Mononuclear cell (primary cell): ENCODE data around the gene FIBP. TPM values are rescaled to one million over a fixed set of nuclear protein-coding genes. Genes with fewer than 3 reads are reported as not detected.

Source experiments
- H3K27me3 ChIP-seq: 2 replicates; pipeline ENCODE4 v1.6.0; 2011; ENCODE audit warnings: low read length, control low read depth; ENCODE audit not compliant: insufficient read depth
- H3K4me1 ChIP-seq: 2 replicates; pipeline ENCODE4 v1.5.1; 2011; ENCODE audit warnings: mild to moderate bottlenecking, low read length, control low read depth; ENCODE audit not compliant: insufficient read depth
- H3K4me3 ChIP-seq: 2 replicates; pipeline ENCODE4 v1.5.1; 2011; ENCODE audit warnings: mild to moderate bottlenecking, low read length, moderate library complexity
- H3K9me3 ChIP-seq: 2 replicates; pipeline ENCODE4 v1.5.1; 2011; ENCODE audit warnings: low read depth, mild to moderate bottlenecking, control low read depth, low read length
- total RNA-seq: library from RNA; depleted of rRNA; stranded (reverse); fragments of >200 nt; gene quantifications from one replicate; pipeline ENCODE4 v1.2.3, GENCODE V29; 2012

Gene FIBP
- total RNA-seq, 1 donor: 40.3 TPM

DNA sequence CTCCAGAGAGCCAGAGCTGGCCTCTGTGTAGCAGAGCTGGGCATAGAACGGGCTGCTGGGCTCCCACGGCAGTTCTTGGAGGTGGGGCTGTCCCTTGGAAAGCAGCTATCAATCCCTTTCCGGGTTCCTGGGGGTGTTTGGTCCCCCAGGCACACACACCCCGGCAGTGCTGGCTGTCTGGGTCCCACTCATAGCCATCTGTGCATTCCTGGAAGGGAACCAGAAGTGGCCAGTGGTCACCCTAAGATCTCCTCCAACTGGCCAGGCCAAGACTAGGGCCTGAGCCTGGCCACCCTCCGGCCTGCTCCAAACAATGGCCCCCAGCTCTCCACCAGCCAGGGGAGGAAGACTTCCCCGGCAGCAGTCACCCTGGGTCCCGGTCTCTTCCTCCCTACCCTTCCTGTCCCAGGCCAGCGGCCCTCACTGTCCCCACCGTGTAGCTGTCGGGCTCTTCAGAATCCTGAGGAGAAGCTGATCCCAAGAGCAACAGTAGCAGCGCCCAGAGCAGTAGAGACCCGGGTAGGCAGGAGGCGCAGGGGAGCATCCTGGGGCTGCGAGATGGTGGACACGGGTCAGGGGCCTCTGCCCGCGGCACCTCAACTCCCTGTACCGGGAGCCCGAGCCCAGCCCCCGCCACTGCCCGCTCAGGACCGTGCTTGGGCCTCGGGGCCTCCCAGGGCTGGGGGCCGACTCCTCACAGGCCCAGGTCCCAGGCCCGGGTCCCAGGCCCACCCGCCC, 16.3 kb downstream of the FIBP start:
- Histone ChIP-seq H3K9me3 (no peaks in the 10 kb centered on the region), H3K4me1 (peaks cover 31% of the 10 kb centered on the region), H3K27me3 (no peaks in the 10 kb centered on the region), H3K4me3 (no peak overlapping the region)

DNA sequence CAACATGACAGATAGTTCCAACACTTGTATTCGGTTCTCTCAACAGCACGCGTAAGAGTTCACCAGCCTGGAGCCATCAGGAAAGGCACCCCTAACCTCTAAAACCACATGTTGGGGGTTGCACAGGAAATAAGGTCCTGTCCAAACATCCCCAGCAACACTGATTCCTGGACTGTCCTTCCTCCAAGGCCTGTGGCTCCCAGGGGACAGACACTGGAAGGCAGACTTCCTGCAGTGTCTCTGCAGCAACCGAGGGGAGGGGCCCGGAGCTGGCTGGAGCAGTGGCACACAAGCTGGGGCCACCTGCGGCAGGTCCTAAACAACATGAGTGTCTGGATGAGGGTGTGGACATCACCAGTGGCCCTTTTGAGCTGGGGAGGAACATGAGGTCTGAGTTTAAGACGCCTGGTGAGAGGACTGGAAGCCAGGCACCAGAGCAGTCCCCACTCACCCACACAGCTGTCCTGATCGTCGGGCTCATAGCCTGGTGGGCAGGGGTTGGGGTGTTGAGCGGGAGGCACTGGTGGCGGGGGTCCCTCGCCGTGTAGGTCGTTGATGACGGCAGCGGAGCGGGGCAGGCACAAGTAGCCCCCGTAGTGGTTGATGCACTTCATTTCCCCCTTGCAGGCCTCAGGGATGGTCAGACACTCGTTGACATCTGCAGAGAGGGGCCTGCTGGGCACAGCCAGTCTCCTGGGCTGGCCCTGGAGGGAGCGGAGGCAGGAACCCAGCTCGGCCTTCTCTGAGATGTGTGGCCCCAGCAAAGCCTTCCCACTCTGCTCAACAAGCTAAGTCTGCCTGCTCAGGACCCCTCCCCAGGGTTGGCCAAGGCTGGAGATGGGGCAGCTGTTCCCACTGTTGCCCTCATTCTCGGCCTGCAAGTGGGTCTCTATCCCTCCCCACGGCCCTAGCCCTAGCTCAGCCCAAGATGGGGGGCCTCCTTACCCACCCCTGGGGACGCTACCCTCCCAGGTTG, 17.3 kb downstream of the FIBP start:
- Histone ChIP-seq H3K27me3 (no peaks in the 10 kb centered on the region), H3K9me3 (no peaks in the 10 kb centered on the region), H3K4me1 (peaks cover 31% of the 10 kb centered on the region), H3K4me3 (no peak overlapping the region)

DNA sequence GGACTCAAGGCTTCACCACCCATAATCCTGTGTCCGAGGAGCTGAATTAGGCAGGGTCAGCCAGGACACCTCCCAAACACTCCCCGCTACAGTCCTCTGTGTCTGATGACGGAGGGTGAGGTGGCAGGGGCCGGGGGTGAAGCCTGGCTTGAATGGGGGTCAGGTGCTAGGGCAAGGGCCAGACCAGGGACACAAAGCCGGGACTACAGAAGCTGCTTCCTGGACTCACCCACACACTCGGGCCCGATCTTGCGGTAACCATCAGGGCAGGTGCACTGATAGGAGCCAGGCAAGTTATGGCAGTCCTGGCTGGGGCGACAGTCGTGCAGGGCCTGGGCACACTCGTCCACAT, 18.0 kb downstream of the FIBP start:
- Histone ChIP-seq H3K27me3 (no peaks in the 10 kb centered on the region), H3K4me3 (no peak overlapping the region), H3K9me3 (no peaks in the 10 kb centered on the region), H3K4me1 (peaks cover 31% of the 10 kb centered on the region)

DNA sequence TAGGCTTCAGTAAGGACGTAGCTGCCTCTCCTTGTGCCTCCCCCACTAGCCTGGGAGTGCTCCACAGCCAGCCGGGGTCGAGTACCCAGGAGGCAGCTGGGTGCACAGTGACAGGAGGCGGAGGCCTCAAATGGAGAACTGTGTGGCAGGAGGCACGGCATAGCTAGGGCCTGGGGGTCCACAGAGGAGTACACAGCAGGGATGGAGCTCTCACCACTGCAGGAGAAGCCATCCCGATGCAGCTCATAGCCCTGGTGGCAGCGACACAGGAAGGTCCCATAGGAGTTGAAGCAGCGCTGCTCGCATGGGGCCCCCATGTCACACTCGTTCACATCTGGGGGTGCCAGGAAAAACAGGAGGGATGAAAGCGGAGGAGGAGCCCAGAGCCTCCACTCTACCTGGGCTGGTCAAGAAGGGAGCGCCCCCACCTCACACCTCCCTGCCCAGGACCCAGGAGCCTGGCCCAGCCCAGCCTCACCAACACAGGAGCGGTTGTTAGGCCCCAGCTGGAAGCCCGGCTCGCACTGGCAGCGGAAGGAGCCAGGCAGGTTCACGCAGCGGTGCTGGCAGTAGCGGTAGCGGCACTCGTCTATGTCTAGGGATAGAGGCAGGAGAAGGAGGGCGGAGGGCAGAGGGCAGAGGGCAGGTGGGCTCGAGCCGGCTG, 18.5 kb downstream of the FIBP start:
- Histone ChIP-seq H3K9me3 (no peaks in the 10 kb centered on the region), H3K4me1 (peaks cover 31% of the 10 kb centered on the region), H3K27me3 (no peaks in the 10 kb centered on the region), H3K4me3 (no peak overlapping the region)

DNA sequence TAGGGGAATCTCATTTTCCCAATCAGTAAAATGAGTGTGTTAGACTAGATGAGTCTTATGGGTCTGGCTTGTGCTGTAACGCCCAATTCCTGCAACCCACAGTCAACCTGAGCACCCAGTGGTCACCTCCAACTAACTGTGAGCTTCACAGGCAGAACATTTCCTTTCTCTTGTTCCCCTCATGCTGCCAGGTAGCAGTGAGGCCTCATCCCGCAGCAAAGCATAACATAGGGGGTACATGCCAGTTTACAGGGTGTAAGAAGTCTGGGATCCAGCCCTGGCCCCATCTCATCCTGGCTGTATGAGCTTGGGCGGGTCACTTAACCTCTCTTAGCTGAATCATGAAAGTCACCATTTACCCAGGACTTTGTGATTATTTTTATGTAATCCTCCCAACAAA, 19.4 kb downstream of the FIBP start:
- H3K4me1 ChIP-seq: peaks cover 26% of the 10 kb centered on the region
- H3K4me3 ChIP-seq: no peak overlapping the region
- H3K27me3 ChIP-seq: no peaks in the 10 kb centered on the region
- H3K9me3 ChIP-seq: no peaks in the 10 kb centered on the region

DNA sequence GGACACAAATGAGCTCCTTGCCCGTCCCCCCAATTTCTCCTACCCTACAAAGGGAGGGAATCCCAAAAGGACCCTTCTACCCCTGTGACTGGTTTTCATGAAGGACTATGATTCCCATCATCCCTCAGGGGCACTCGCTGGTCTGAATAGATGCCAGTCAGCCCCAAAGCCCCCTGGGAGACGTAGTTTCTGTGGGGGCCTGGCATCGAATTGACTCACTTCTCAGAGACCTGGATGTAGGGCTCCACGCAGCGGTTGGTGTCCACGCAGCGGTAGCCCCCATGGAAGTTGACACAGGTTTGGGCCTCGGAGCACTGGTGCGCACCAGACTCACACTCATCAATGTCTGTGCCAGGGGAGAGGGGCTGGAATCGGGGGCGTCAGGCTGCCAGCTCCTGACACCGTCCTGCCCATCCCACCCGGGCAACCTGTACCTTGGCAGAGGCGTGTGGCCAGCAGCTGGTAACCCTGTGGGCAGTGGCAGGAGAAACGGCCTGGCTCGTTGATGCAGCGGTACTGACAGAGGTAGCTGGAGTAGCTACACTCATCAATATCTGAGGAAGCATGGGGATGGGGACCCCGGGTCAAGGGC, 20.1 kb downstream of the FIBP start:
- Histone ChIP-seq H3K9me3 (no peaks in the 10 kb centered on the region), H3K4me1 (peaks cover 20% of the 10 kb centered on the region), H3K27me3 (no peaks in the 10 kb centered on the region), H3K4me3 (no peak overlapping the region)

DNA sequence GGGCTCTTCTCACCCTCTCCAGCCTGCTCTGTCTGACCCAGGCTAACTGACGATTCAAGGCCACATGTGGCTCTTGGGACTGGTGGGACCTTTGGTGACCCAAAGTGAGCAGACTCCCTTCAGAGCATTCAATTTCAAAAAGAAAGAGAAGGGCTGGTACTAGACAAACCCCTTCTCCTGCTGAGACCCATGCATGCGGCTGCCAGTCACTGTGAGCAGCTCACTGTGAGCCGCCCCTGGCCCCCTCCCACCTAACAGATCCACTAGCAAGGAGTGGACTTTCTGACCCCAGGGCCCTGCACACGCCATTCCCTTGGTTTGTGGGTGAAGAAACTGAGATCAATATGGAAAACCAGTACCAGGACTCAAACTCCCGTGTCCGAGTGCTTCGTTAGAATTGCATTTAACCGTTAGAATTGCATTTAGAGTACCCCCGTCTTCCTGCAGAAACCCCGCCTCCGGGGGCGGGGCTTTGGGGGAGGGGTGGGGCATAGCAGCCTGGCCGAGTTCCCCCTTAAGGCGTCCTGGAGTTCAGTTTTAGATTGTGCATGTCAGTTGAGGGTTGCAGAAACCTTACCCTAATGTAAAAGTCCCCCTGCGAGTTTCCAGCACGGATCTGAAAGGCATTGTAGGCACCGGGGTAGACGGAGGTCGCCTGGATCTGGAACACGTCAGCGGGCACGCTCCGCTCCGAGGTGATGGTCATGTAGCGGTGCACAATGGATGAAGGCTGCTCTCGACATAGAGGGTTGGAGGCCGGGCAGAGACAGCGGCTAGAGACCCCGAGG, 20.8 kb downstream of the FIBP start:
- Histone ChIP-seq H3K27me3 (no peaks in the 10 kb centered on the region), H3K4me3 (no peak overlapping the region), H3K4me1 (peaks cover 16% of the 10 kb centered on the region), H3K9me3 (no peaks in the 10 kb centered on the region)

DNA sequence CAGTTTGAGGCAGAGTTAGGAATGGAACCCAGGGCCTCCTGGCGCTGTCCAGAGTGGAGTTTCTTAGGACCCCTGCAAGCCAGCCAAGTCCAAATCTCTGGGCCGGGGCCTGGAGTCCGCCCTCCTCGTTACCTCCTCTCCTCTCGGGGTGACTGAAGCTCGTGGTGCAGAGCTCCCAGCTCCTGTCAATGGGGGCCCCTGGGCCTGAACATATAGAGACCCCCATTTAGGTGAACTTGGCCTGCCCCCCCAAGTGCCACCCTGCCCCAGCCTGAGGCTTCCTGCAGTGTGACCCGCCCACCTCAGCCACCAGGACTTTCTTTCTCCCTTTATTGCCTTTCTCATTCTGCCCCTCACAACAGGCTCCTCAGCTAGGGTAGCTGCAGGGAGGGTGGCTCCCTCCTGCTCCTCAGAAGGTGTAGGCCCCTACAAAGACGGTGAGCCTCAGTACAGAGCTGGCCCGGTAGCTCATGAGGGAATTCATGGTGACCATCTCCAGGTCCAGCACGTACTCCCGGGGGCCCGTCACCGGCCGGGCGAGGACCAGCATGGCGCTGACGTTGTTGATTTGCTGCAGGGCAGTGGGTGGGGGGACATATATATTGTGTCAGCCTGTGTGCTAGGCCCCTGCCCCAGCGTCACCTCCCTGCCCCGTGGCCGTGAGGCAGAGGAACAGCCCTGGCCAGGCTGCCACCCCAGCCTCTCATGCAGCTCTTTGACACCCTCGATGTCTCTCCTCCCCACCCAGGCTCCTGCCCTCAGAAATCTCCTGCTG, 21.6 kb downstream of the FIBP start:
- Histone ChIP-seq H3K9me3 (no peaks in the 10 kb centered on the region), H3K4me3 (no peak overlapping the region), H3K4me1 (peaks cover 23% of the 10 kb centered on the region), H3K27me3 (no peaks in the 10 kb centered on the region)

DNA sequence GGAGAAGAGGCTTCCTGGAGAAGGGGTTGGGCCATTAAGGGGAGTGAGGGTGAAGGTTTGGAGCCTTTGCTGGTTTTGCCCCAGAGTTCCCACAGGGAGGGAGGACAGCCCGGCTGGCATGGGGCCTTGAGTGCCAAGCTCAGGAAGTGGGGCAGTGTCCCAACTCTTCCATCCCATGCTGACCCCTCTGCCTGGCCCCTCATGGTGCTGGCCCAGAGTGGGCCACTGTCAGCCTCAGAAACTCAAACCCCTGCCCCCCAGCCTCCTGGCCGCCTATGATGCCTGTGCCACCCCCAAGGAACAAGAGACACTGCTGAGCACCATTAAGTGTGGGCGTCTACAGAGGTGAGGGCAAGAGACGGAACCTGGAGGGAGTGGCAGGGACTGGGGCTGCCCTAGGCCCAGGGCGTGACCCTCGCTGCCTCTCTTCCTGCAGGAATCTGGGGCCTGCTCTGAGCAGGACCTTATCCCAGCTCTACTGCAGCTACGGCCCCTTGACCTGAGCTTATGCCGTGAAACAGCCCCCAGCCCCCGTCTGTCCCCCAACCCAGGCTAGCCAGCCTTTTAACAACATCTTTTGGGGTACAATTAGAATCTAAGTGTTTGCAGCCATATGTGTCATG, 22.6 kb downstream of the FIBP start:
- no peak overlapping the region for H3K4me3 ChIP-seq
- H3K9me3 ChIP-seq: no peaks in the 10 kb centered on the region
- H3K27me3 ChIP-seq: no peaks in the 10 kb centered on the region
- H3K4me1 ChIP-seq: peaks cover 23% of the 10 kb centered on the region

DNA sequence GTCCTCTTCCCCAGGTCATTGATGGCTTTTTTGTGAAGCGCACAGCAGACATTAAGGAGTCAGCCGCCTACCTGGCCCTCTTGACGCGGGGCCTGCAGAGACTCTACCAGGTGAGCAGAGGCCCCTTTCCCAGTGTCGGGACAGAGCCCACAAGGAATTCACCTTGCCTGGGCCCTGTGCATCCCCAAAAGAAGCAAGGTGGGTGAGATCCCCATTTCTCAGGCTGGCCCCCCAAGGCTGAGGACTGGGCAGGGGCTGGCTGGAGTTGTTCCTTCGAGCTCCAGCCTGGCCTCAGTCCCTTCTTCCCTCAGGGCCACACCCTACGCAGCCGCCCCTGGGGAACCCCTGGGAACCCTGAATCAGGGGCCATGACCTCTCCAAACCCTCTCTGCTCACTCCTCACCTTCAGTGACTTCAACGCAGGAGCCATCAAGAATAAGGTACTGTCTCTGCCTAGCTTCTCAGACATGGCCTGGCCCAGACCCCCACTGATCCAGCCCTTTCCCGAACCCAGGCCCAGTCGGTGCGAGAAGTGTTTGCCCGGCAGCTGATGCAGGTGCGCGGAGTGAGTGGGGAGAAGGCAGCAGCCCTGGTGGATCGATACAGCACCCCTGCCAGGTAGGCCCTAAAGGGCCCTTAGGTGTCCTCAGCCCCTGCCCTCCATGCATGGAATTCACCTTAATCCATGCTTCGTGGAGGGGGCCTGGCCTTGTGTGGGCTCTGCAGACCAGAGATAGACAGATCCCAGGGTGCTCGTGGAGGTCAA, 23.4 kb downstream of the FIBP start:
- H3K4me3 ChIP-seq: no peak overlapping the region
- H3K4me1 ChIP-seq: peaks cover 19% of the 10 kb centered on the region
- H3K9me3 ChIP-seq: no peaks in the 10 kb centered on the region
- H3K27me3 ChIP-seq: no peaks in the 10 kb centered on the region

DNA sequence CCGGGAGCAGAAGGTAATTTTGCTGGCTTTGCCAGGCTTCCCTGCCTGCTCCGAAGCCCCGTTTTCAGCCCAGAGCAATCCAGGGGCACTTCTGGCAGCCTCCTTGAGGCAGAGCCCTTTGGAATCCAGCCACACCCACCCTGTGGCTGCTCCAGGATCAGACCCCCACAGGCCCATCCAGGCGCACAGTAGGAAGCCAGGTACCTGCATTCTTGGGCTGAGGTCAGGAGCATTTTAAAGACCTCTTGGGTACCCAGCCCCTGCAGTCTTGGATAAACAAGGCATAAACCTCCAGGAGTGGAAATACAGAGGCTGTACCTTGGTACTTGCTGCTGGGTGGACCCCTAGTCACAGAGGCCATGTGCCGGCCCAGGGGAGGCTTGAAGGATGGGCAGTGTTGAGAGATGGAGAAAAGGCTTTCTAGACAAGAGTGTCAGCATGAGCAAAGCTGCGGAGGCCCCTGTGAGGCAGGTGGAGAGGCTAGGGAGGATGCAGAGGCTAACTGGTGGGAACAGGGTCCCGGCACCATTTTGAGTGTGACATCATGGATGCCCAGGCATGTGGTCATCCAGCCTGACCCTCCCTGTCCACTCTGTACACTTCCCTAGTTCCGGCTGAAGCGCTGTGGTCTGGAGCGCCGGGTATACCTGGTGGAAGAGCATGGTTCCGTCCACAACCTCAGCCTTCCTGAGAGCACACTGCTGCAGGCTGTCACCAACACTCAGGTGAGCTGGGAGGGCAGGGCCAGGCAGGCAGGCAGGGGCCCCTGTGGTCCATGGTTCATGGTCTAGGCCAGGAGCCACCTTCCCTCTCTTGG, 24.2 kb downstream of the FIBP start:
- no peak overlapping the region for H3K4me3 ChIP-seq
- no peaks in the 10 kb centered on the region for H3K27me3 ChIP-seq
- H3K4me1 ChIP-seq: peaks cover 27% of the 10 kb centered on the region
- no peaks in the 10 kb centered on the region for H3K9me3 ChIP-seq
